Umbilical cord (tissue), 2 donors: ENCODE data around the gene SEC61B. TPM values are rescaled to one million over a fixed set of nuclear protein-coding genes. Genes with fewer than 3 reads are reported as not detected.

ENCODE experiments used
- DNase-seq: peaks from one replicate; pipeline ENCODE4 v3.0.0-alpha.2; 2015; ENCODE audit warnings: low spot score
- total RNA-seq: library from RNA; depleted of rRNA; stranded (reverse); fragments of >200 nt; gene quantifications from one replicate; pipeline ENCODE4 v1.2.3, GENCODE V29; 2014; ENCODE audit warnings: low replicate concordance; ENCODE audit not compliant: insufficient read depth

Gene SEC61B
- total RNA-seq, 1 donor from 2014 or later: 37.1 TPM

DNA sequence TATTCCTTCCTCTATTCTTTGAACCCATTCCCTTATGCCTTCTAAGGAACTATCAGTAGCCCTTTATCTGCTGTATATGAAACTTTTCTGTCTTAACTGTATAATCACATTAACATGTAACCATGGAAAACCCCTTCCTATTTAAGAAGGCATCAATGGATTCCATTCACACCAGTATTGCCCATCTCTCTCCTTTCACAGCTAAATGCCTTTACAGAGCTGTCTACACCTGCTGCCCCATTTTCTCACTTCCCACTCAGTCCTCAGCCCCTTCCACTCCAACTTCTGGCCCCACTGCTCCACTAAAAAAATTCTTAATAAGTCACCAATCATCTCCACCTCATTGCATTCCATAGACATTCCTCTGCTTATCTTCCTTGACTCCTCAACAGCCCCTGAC, 50.8 kb downstream of the SEC61B start:
- DNase-seq: no peak

DNA sequence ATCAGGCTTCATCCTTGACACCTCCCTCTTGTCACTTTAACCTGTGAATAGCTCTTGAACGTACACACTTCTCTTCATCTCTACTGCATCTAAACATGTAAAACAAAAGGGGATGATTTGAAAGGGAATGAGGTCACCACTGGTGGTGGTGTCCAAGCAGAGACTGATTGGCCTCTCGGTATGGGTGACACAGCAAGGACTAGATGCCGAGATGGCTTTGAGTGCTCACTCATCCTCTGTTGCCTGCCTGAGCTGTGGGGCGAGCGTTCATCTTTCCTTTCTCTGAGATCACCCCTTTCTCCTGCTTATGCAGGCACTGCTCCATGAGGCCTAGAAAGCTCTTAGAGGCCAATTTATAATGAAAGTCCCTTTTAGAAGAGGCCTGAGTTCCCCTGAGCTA, 51.9 kb downstream of the SEC61B start:
- no peak for DNase-seq

DNA sequence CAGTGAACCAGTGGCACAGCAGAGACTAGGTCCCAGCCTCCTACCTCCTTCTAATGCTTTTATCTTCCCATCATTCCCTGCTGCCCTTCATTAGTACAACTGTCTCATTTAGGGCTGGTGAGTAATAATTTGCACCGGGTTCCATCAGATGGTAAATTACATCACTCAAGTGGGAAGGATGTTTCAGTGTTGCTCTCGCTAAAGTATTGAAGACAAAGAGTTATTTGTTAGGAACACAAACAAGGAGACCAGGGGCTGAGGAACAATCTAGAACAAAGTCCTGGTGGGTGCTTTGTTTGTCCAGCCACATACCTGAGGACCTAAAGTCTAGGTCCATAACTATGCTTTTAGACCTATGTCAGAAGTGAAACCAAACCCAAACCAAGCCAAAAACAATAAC, 52.4 kb downstream of the SEC61B start:
- DNase-seq: no peak

Other genes with a start within 250 kb of the SEC61B start
- 316 TPM for gene TGFBR1, start 117.2 kb upstream of the SEC61B start, total RNA-seq
- 35.6 TPM for gene ALG2, start 340 bp upstream of the SEC61B start, total RNA-seq